ENCODE data around the gene TMEM35B. TPM values are rescaled to one million over a fixed set of nuclear protein-coding genes. Genes with fewer than 3 reads are reported as not detected.

TMEM35B gene
- polyA plus RNA-seq (2013, experiment 1 of 2) = 47.3 TPM
- polyA plus RNA-seq (2013, experiment 2 of 2) = 46.3 TPM

- H3K27ac ChIP-seq (ENCODE audit: low read depth, low read length, severe bottlenecking) = peak within 1 kb of the TSS; percentile 63
- WGBS, 2 experiments (ENCODE audit: insufficient coverage in 2 of 2) = 1 to 2% methylated on average over 27 to 49 of the region's 58 CpGs
- peaks cover 21% of the 10 kb centered on the region for H3K36me3 ChIP-seq (ENCODE audit: control insufficient read depth, insufficient read depth, low read length)
- H3K4me3 ChIP-seq (ENCODE audit: extremely low read depth, insufficient read depth, low read length, poor library complexity, severe bottlenecking) = peak within 1 kb of the TSS; percentile 65
- H3K4me1 ChIP-seq (ENCODE audit: control insufficient read depth, insufficient read depth, low read length, poor library complexity, severe bottlenecking) = peaks cover 7% of the 10 kb centered on the region
- H3K9me3 ChIP-seq (ENCODE audit: control insufficient read depth, low read length) = no peaks in the 10 kb centered on the region
Measured at GRCh38 chr1:34984793-34985608, at the start of gene TMEM35B. Gene TMEM35B (minus strand): TSS chr1:34985347. CDS start chr1:34985305, 42 bp downstream.

DNA sequence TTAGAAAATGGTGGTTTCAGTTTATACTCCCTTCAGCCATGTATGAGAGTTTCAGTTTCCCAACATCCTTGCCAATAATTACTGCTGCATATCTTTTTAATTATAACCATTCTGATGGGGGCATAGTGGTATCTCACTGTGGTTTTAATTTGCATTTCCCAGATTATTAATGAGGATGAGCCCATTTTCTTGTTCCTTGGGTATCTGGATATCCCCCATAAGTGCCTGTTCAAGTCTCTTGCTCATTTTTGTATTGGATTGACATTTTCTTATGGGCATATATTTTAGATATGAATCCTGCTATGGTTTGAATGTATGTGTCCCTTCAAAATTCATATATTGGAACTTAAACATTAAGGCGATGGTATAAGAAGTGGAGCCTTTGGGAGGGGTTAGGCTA lies 48.2 kb upstream of the TMEM35B start:
- no CpG with 5 or more reads among the region's 1 CpG for WGBS, 2 experiments (ENCODE audit: insufficient coverage in 2 of 2)
- Histone ChIP-seq H3K9me3 (ENCODE audit: control insufficient read depth, low read length) (peaks cover 8% of the 10 kb centered on the region), H3K36me3 (ENCODE audit: control insufficient read depth, insufficient read depth, low read length) (peaks cover 3% of the 10 kb centered on the region), H3K27ac (ENCODE audit: low read depth, low read length, severe bottlenecking) (no peak overlapping the region), H3K4me3 (ENCODE audit: extremely low read depth, insufficient read depth, low read length, poor library complexity, severe bottlenecking) (no peak overlapping the region), H3K4me1 (ENCODE audit: control insufficient read depth, insufficient read depth, low read length, poor library complexity, severe bottlenecking) (peaks cover 6% of the 10 kb centered on the region)

GRCh38 chr1:35032384-35032739 lies 47.2 kb upstream of the TMEM35B start:
- H3K9me3 ChIP-seq (ENCODE audit: control insufficient read depth, low read length) = peaks cover 8% of the 10 kb centered on the region
- H3K36me3 ChIP-seq (ENCODE audit: control insufficient read depth, insufficient read depth, low read length) = peaks cover 9% of the 10 kb centered on the region
- WGBS, 2 experiments (ENCODE audit: insufficient coverage in 2 of 2) = no CpG with 5 or more reads among the region's 1 CpG
- H3K4me3 ChIP-seq (ENCODE audit: extremely low read depth, insufficient read depth, low read length, poor library complexity, severe bottlenecking) = peak overlapping the region; percentile 73
- peaks cover 6% of the 10 kb centered on the region for H3K4me1 ChIP-seq (ENCODE audit: control insufficient read depth, insufficient read depth, low read length, poor library complexity, severe bottlenecking)
- H3K27ac ChIP-seq (ENCODE audit: low read depth, low read length, severe bottlenecking) = no peak overlapping the region

DNA sequence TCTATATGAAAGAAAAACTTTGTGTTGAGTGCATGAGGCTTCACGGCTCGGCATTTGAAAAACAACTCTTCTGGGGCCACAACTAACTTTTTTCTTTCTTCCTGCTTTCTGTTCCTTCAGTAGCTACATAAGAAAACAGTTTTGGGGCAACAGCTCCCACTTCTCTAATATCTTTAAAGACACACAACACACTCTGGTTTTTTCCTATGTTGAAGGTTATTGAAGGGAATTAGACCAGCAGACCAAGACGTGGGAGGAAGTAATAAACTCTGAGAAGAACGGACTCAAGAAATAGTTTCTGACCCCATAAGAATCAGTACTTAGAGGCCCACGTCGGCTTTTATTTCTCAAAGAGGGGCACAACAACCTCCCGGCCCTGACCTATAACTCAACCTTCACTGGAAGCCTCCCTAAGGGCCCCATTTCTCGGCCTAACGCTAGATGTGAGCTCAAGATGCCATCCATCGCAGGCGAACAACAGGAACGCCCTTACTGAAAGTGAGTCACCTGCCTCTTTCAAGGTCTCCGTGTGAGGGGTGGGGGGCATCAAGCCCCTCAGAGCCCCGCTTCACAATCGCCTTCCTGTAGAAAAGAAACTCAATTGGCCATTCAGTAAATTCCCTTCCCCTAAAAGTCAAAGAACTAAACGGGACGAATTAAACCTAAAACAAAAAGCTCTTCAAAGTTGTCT lies 45.8 kb upstream of the TMEM35B start:
- Histone ChIP-seq H3K9me3 (ENCODE audit: control insufficient read depth, low read length) (peaks cover 8% of the 10 kb centered on the region), H3K4me3 (ENCODE audit: extremely low read depth, insufficient read depth, low read length, poor library complexity, severe bottlenecking) (peak overlapping the region; percentile 73), H3K36me3 (ENCODE audit: control insufficient read depth, insufficient read depth, low read length) (peaks cover 14% of the 10 kb centered on the region), H3K4me1 (ENCODE audit: control insufficient read depth, insufficient read depth, low read length, poor library complexity, severe bottlenecking) (peaks cover 6% of the 10 kb centered on the region), H3K27ac (ENCODE audit: low read depth, low read length, severe bottlenecking) (peak overlapping the region; percentile 87)
- 5 to 13% methylated on average over 7 to 11 of the region's 17 CpGs for WGBS, 2 experiments (ENCODE audit: insufficient coverage in 2 of 2)

GRCh38 chr1:35030338-35030737 lies 45.2 kb upstream of the TMEM35B start:
- H3K27ac ChIP-seq (ENCODE audit: low read depth, low read length, severe bottlenecking) = no peak overlapping the region
- peaks cover 6% of the 10 kb centered on the region for H3K4me1 ChIP-seq (ENCODE audit: control insufficient read depth, insufficient read depth, low read length, poor library complexity, severe bottlenecking)
- H3K36me3 ChIP-seq (ENCODE audit: control insufficient read depth, insufficient read depth, low read length) = peaks cover 14% of the 10 kb centered on the region
- peaks cover 8% of the 10 kb centered on the region for H3K9me3 ChIP-seq (ENCODE audit: control insufficient read depth, low read length)
- 90% methylated on average over 2 of the region's 5 CpGs; no CpG with 5 or more reads in 1 of the 2 experiments for WGBS, 2 experiments (ENCODE audit: insufficient coverage in 2 of 2)
- H3K4me3 ChIP-seq (ENCODE audit: extremely low read depth, insufficient read depth, low read length, poor library complexity, severe bottlenecking) = peak overlapping the region; percentile 73

DNA sequence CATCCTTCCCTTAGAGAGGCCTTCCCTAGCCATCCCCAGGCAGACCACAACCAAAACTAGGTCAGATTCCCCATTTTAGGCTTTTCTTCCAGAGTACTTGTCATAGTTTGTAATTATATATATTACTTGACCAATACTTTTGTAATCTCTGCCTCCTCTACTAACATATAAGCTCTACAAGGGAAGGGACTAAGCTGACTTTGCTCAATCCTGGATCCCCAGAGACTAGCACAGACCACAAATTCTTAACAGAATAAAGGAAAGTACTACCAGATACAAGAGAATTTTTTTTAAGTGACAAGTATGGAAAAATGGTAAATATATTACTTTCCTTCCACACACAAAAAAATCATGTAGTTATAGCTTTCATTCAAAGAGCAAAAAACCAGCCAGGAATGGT lies 44.6 kb upstream of the TMEM35B start:
- Histone ChIP-seq H3K36me3 (ENCODE audit: control insufficient read depth, insufficient read depth, low read length) (peaks cover 14% of the 10 kb centered on the region), H3K9me3 (ENCODE audit: control insufficient read depth, low read length) (peaks cover 8% of the 10 kb centered on the region), H3K4me1 (ENCODE audit: control insufficient read depth, insufficient read depth, low read length, poor library complexity, severe bottlenecking) (peaks cover 6% of the 10 kb centered on the region), H3K4me3 (ENCODE audit: extremely low read depth, insufficient read depth, low read length, poor library complexity, severe bottlenecking) (no peak overlapping the region), H3K27ac (ENCODE audit: low read depth, low read length, severe bottlenecking) (no peak overlapping the region)

- Histone ChIP-seq H3K9me3 (ENCODE audit: control insufficient read depth, low read length) (no peaks in the 10 kb centered on the region), H3K4me1 (ENCODE audit: control insufficient read depth, insufficient read depth, low read length, poor library complexity, severe bottlenecking) (no peaks in the 10 kb centered on the region), H3K4me3 (ENCODE audit: extremely low read depth, insufficient read depth, low read length, poor library complexity, severe bottlenecking) (no peak overlapping the region), H3K27ac (ENCODE audit: low read depth, low read length, severe bottlenecking) (no peak overlapping the region), H3K36me3 (ENCODE audit: control insufficient read depth, insufficient read depth, low read length) (peaks cover 18% of the 10 kb centered on the region)
Measured at GRCh38 chr1:35016406-35016805, 31.3 kb upstream of the TMEM35B start.

DNA sequence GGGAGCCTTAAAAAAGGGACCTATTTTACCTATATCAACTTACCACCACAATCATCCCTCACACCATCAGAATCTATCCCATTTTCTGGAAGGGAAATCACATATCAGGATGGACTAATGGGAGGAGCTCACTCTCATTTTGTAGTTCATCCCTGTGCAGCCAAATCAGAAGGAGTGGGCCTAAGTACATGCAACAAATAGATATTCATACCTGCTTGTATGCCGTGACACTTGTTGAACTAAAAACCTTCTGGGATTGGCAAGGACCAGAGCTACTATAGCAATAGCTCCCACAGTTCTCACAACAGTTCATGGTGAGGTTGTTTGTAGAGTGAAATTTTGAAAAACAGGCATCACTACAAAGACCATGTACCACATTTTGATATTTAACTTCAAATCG lies 29.3 kb upstream of the TMEM35B start:
- H3K27ac ChIP-seq (ENCODE audit: low read depth, low read length, severe bottlenecking) = no peak overlapping the region
- no peaks in the 10 kb centered on the region for H3K9me3 ChIP-seq (ENCODE audit: control insufficient read depth, low read length)
- no peak overlapping the region for H3K4me3 ChIP-seq (ENCODE audit: extremely low read depth, insufficient read depth, low read length, poor library complexity, severe bottlenecking)
- no CpG with 5 or more reads among the region's 2 CpGs for WGBS, 2 experiments (ENCODE audit: insufficient coverage in 2 of 2)
- H3K36me3 ChIP-seq (ENCODE audit: control insufficient read depth, insufficient read depth, low read length) = peaks cover 33% of the 10 kb centered on the region
- no peaks in the 10 kb centered on the region for H3K4me1 ChIP-seq (ENCODE audit: control insufficient read depth, insufficient read depth, low read length, poor library complexity, severe bottlenecking)

GRCh38 chr1:35005711-35006110 lies 20.6 kb upstream of the TMEM35B start:
- H3K27ac ChIP-seq (ENCODE audit: low read depth, low read length, severe bottlenecking) = no peak overlapping the region
- peaks cover 55% of the 10 kb centered on the region for H3K36me3 ChIP-seq (ENCODE audit: control insufficient read depth, insufficient read depth, low read length)
- H3K9me3 ChIP-seq (ENCODE audit: control insufficient read depth, low read length) = no peaks in the 10 kb centered on the region
- H3K4me3 ChIP-seq (ENCODE audit: extremely low read depth, insufficient read depth, low read length, poor library complexity, severe bottlenecking) = no peak overlapping the region
- 85 to 94% methylated on average over 2 to 3 of the region's 3 CpGs for WGBS, 2 experiments (ENCODE audit: insufficient coverage in 2 of 2)
- H3K4me1 ChIP-seq (ENCODE audit: control insufficient read depth, insufficient read depth, low read length, poor library complexity, severe bottlenecking) = no peaks in the 10 kb centered on the region

DNA sequence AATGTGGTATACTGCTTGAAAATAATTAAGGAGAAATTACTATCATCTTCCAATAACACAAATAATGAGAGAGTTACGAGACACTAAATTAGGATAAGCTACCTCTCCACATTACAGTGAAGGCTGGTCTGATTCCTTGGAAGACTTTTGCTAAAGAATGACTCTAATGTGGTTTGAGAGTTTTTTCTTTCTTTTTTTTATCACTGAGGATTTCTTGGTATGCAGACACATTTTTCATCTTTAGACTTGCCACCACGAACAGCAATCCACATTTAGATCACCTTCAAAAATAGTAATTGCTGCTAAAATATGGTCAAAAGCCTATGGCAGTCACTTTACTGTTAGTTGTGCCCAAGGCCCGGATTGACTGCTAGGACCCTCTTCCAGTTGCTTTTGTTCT lies 16.6 kb upstream of the TMEM35B start:
- H3K36me3 ChIP-seq (ENCODE audit: control insufficient read depth, insufficient read depth, low read length) = peaks cover 39% of the 10 kb centered on the region
- 71 to 91% methylated on average over 1 to 2 of the region's 3 CpGs for WGBS, 2 experiments (ENCODE audit: insufficient coverage in 2 of 2)

DNA sequence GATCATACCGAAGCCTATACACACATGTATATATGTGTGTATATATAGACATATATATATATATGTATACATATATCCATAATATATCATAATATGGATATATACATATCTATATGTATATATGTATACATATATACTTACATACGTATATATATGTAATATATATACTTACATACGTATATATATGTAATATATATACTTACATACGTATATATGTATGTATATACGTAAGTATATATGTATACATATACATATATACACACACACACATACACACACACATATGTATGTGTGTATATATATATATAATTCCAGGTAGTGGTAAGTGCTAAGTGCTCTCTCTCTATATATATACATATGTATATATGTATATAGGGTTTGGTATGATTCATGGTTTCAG lies 9.7 kb upstream of the TMEM35B start:
- Histone ChIP-seq H3K4me3 (ENCODE audit: extremely low read depth, insufficient read depth, low read length, poor library complexity, severe bottlenecking) (no peak overlapping the region), H3K4me1 (ENCODE audit: control insufficient read depth, insufficient read depth, low read length, poor library complexity, severe bottlenecking) (no peaks in the 10 kb centered on the region), H3K9me3 (ENCODE audit: control insufficient read depth, low read length) (no peaks in the 10 kb centered on the region), H3K27ac (ENCODE audit: low read depth, low read length, severe bottlenecking) (no peak overlapping the region), H3K36me3 (ENCODE audit: control insufficient read depth, insufficient read depth, low read length) (peaks cover 6% of the 10 kb centered on the region)
- WGBS, 2 experiments (ENCODE audit: insufficient coverage in 2 of 2) = no CpG with 5 or more reads among the region's 5 CpGs

More for the DNA sequence above, 16.6 kb upstream of the TMEM35B start:
- Histone ChIP-seq H3K4me1 (ENCODE audit: control insufficient read depth, insufficient read depth, low read length, poor library complexity, severe bottlenecking) (no peaks in the 10 kb centered on the region), H3K4me3 (ENCODE audit: extremely low read depth, insufficient read depth, low read length, poor library complexity, severe bottlenecking) (no peak overlapping the region), H3K27ac (ENCODE audit: low read depth, low read length, severe bottlenecking) (no peak overlapping the region), H3K9me3 (ENCODE audit: control insufficient read depth, low read length) (no peaks in the 10 kb centered on the region)

All from mesodermal cell (in vitro differentiated cells).